GM23338 (cell line): Measurements from ENCODE around the gene NRG3.

Source experiments
- CTCF ChIP-seq, 2 experiments: fragments of 200-600 bp in 1 of 2; sonication (generic) in 1 of 2; conservative IDR thresholded peaks; 2 replicates each; pipeline versions ENCODE4 v1.5.1 to v1.6.1; 2016 to 2017; ENCODE audit warnings: antibody characterized with exemption in 2 of 2, low read depth in 2 of 2, mild to moderate bottlenecking in 2 of 2, moderate library complexity in 1 of 2
- TF ChIP-seq, protein P1 (sequence below): IDR thresholded peaks from one replicate; pipeline ENCODE4 v1.6.1; 2018; ENCODE audit warnings: antibody characterized with exemption; ENCODE audit not compliant: unreplicated experiment

DNA sequence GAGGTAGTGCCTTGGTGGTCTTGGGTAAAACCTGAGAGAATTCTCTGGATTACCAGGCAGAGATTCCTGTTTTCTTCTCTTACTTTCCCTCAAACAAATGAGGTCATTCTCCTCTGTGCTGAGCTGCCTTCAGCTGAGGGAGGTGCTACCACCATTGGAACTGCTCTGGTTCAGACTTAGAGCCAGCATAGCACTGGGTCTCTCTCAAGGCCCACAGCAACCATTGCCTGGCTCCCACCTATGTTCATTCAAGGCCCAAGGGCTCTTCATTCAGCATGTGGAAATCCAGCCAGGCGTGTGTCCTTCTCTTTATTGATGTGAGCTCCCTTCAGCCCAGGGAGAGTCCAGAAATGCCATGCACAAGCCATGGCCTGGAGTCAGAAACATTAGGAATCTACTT is 261.1 kb downstream of the NRG3 start:
- TF ChIP-seq CTCF (conservative IDR thresholded peaks at IDR 0.05; ENCODE audit: low read depth in 2 of 2): no peak
- TF ChIP-seq, protein P1, sequence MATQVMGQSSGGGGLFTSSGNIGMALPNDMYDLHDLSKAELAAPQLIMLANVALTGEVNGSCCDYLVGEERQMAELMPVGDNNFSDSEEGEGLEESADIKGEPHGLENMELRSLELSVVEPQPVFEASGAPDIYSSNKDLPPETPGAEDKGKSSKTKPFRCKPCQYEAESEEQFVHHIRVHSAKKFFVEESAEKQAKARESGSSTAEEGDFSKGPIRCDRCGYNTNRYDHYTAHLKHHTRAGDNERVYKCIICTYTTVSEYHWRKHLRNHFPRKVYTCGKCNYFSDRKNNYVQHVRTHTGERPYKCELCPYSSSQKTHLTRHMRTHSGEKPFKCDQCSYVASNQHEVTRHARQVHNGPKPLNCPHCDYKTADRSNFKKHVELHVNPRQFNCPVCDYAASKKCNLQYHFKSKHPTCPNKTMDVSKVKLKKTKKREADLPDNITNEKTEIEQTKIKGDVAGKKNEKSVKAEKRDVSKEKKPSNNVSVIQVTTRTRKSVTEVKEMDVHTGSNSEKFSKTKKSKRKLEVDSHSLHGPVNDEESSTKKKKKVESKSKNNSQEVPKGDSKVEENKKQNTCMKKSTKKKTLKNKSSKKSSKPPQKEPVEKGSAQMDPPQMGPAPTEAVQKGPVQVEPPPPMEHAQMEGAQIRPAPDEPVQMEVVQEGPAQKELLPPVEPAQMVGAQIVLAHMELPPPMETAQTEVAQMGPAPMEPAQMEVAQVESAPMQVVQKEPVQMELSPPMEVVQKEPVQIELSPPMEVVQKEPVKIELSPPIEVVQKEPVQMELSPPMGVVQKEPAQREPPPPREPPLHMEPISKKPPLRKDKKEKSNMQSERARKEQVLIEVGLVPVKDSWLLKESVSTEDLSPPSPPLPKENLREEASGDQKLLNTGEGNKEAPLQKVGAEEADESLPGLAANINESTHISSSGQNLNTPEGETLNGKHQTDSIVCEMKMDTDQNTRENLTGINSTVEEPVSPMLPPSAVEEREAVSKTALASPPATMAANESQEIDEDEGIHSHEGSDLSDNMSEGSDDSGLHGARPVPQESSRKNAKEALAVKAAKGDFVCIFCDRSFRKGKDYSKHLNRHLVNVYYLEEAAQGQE: no peak
